ENCODE measurements around the gene RIMBP2.

RIMBP2 gene

DNA sequence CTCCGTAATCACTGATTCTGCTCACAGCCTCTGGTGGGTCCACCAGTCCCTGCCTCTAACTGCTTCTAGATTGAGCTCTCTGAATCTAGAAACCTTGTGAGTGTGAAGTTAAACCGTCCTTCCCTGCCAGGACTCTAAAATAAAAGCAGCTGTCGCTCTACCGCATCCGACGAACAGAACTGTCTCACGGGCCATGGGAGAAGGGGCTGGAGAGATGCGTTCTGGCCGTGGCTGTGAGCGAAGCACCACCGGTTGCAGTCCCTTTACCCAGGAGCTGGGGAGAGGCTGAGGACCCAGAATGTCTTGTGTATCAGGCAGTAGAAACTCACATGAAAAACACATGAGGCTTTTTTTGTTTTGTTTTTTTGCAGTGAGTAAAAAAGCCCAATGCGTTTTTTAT is 218.8 kb downstream of the RIMBP2 start:
- no peak for DNase-seq

DNA sequence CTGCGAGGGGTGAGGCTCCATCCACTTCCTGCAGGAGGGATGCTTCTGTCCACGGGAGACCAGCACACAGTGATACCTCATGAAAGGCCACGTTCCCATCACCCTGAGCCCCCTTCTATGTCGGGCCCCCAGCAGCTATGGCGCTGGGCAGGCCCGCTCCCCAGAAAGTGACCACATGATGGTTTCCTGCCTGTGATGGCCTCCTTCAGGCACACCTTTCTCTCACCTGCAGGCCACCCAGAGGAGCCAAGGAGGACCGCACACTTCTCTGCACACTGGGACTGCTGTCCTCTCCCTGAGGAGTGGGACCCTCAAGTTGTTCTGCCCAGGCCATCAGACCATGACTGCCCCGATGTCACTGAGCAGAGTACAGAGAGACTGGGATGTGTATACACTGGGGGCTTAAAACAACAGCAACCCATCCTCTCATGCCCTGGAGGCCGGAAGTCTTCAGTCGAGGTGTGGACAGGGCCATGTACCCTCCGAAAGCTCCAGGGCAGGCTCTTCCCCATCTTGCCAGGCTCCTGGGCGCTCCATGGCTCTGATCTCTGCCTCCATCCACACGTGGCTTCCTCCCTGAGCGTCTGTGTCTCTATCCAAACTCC is 219.5 kb downstream of the RIMBP2 start:
- DNase-seq = no peak

DNA sequence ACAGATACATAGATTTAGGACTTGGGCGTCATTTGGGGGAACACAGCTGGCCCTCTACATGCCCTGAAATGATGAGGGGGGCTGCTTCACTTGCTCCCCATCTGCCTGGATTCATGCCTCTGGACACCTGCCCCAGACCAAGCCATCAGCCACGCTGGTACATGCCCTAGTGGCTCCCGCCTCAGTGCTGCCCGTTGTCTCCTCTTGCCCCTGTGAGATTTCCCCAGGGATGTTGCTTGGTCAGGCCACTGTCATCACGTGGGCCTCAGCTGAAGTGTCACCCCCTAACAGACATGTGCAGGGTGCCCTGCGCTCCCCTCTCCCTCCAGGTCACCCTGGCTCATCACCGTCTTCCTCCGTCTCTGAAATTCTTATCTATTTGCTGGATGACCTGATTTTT is 220.9 kb downstream of the RIMBP2 start:
- DNase-seq = no peak

DNA sequence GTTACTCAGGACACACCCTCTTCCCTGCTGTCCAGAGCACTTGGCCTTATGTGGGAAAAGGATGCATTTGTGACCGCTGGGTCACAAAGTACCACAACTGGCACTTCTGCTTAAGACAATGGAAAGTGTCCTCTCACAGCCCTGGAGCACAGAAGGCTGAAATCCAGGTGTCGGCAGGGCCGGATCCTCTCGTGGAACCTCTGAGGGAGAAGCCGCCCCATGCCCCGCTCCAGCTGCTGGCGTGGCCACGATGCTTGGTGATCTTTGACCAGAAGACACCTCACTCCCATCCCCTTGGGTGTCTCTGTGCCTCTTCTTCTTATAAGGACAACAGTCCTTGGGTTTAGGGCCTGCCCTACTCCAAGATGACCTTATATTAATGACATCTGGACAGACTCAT is 221.4 kb downstream of the RIMBP2 start:
- no peak for DNase-seq

DNA sequence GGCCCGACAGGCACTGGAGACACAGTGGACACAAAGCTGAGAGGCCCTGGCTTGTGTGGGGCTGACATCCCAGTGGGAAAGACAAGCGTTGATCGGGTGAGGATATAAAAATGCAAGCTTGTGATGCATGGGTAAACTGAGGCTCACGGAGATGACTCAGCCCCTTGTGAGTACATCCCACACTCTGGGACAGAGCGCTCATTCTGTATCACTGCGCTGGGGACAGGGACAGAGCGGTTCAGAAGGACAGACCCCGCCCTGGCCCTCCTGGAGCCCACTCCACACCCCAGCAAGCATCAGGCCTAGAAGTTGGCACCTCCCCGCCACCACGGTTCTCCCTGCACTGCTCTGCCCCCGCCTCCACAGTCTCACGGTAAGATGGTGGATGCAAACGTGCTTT is 222.1 kb downstream of the RIMBP2 start:
- no peak for DNase-seq

DNA sequence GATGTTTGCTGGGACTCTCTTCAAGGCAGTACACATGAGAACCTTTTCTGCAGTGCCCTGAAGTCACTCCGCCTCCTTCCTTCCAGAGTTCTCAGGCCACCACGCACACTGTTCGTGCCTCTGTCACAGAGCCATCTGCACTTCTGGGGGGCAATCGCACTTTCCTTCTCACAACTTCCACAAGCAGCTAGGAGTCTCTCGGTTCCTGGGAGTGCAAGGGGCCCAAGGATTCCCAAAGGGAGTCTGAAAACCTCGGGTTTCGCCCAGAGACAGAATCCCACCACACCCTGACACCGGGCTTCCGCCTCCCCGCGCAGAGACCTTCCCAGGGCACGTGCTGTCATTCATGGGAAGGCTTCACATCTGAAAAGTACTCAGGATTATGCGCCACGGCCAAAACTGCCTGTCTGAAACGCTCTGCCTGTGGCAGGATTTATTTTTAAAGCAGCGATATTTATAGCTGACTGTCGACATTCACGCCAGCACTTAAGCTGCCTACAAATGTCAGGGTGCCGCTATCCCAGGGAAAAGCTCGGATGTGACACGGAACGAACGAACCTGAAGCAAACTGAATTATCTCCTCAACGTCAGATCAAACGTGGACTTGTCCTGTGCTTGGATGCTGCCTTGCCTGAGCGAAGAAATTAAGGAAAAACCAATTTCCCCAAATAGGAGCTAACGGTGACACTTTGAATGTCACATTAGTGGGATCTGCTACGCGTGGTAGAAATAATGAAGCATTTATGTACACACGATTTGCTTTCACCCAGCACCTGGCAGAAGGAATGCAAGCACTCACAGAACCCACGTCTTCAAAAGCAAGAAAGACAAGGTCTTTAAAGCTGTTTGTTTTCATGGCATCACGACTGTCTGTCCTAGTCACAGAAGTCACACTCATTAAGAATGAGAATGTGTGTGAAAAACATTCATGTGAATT is 224.4 kb downstream of the RIMBP2 start:
- DNase-seq = no peak

DNA sequence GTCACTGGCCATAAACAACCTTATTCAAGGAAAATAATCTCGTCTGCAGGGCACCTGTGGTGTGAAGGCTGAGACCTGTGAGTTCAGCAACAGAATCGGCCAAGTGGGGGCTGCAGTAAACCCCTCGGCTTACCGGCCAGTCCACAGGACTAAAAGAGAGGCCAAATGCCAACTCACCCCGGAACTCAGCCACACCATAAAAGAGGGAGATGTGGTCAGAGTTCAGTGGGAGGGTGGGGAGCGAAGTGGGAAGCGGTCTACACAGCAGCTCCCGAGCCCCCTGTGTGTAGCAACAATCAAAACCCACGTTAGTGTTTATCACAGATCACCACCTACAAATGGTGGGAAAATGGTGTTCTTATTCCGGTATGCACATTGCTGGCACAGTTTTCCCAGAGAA is 225.4 kb downstream of the RIMBP2 start:
- no peak for DNase-seq

DNA sequence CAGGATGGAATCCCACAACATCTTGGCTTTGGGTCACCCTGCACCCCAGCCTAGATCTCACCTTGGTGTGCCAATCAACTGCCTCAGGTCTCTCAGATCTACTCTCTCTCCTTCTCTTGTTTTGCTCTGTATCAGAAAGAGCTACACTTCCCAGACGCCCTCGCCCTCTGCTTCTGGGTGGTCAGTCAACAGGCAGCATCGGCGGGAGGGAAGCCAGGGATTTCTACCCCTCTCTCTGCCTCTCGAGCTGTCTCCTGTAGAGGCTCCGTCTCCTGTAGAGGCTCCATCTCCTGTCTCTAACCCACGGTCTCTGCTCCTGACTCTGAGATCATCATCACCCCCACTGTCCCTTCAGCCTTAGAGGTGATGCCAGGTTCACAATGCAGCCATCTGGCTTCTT is 226.8 kb downstream of the RIMBP2 start:
- no peak for DNase-seq

DNA sequence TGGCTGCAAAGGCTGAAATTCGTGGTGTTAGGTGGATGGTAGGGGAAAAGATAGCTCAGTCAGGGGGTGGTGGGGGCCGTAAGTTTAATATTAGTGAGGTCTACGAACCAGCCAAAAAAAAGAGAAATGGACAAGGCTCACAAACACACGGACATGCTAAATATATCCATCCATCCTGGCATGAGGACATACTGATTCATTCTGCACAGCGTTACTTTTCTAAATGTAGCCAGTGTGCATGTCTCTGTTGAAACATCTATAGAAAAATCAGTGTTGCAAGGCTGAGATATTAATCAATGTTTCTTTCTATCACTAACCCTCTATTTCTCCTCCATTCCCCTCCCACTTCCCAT is 227.8 kb downstream of the RIMBP2 start:
- no peak for DNase-seq

DNA sequence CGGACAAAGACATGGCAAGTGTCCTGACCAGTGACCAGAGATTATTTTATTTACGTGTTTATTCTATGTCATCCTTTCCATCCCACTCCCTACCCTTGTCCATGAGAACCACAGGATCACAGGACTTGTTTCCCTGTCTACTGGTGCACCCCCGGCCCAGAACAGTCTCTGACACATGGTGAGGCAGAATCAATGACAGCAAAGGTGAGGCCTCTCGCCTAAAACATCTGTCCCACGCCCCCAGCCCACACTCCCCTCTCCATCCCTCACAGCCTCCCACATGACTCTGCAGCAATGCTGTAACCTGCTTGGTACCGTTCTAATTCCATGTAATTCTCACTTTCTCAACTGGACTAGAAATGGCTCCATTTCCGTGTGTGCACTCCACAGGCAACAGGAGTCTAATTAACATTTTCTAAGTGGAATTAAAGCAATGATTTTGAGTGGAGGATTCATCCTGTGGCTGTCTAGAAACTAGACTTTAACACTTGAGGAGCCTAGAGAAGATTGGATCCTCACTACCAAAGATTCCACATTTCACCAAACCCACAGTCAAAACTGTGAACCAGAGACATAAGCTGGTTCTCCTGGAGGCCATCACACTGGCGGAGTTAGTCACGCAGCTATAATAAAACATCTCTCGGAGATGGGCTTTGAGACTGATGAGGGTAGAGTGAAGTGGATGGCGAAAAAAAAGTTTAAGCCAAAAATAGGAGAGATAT is 228.3 kb downstream of the RIMBP2 start:
- DNase-seq = no peak

DNA sequence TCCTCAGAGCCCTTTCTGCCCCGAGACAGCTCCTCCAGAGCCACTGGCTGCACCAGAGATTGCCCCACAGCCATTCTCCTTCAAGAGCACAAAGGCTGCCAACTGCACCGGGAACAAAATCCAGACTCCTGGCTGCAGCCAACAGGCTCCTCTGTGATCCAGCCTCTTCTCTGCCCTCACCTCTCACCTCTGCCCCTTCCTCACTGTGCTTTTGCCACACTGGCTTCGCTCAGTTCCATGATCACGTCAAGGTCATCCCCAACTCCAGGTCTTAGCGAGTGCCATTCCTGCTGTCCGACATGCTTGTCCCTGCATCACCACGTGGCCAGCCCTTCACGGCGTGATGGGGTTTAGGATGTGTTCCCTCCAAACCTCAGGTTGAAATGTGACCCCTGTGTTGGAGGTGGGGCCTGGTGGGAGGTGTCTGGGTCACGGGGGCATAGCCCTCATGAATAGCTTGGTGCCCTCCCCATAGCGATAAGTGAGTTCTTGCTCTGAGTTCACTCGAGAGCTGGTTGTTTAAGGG is 229.1 kb downstream of the RIMBP2 start:
- no peak for DNase-seq

DNA sequence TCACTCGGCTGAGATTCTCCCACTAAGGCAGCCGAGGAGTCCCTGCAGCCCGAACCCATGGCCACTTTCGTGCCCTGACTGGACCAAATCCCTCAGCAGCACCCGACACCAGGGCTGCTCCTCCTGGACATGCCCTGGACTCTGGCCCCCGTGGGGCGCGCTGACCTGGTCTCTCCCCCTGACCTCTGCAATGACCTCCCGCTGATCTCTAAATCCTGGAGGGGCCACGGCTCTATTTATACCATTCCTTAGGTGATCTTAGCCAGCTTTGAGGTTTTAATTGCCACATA is 230.0 kb downstream of the RIMBP2 start:
- no peak for DNase-seq

DNA sequence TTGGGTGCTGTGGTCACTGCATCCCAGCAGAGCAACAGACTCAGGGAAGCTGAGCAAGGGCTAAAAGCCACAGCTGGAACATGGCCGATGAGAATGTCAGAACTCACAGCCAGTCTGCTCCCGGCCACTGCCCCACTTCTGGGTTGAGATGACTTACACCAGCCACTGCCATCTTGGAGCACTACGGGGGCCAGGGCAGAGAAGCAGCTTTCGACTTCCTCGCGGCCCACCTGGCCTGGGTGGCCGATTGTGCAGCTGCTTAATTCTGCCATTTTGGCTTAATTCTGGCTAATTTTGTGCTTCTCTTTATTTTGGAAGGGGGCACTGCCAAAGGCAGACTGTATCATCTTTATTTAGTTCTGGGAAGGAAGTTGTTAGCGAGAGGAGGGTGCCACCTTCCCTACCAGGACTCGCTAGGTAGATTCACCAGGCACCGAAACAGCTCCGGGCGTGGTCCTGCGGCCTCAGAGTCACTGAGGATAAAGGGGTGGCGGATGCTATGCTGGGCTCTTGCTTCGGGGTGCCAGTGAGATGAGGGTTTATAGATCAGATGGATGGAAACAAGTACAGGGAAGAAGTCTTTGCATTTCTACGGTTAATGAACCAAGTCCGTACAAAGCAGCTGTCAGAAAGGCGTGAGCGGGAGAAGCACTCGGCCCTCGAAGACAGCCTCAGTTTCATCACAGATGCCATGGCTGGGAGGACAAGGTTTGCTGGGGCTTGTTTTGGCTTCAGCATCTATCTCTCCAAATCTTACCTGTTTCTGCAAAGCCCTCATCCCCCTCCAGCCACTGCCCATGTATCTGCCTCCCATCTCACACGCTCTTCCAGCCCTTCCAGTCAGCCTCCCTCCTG is 230.6 kb downstream of the RIMBP2 start:
- DNase-seq = no peak

DNA sequence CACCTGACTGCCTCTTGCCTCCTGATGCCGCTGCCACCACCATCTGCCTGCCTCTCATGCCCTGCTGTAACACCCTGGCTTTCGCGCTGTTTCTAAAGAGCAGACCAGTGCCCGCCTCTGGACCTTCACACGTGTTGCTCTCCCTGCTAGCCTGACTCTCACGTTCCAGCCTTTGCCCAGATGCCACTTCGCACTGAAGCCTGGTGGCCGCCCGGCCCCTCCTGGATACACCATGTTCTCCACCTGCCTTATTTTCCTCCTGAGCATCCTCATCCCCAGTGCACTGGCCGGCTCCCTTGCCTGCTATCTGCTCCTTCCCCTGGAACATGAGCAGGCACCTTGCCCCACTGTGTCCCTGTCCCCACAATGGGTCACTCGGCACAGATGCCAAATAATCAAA is 231.9 kb downstream of the RIMBP2 start:
- DNase-seq = no peak

DNA sequence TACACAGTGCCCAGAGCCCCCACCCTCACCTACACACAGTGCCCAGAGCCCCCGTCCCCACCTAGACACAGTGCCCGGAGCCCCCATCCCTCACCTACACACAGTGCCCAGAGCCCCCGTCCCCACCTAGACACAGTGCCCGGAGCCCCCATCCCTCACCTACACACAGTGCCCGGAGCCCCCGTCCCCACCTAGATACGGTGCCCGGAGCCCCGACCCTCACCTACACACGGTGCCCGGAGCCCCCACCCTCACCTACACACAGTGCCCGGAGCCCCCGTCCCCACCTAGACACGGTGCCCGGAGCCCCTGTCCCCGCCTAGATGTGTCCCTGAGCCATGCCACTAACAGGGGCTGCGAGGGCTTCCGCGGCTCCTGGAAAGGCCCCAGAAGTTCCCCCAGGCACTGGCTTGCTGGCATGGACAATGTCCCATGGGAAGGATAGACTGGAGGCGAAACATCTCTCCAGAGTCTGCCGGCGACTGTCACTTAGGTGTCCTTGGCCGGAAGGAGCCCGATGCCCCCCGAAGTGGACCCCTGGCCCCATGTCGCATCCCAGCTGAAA is 232.4 kb downstream of the RIMBP2 start:
- DNase-seq = no peak

DNA sequence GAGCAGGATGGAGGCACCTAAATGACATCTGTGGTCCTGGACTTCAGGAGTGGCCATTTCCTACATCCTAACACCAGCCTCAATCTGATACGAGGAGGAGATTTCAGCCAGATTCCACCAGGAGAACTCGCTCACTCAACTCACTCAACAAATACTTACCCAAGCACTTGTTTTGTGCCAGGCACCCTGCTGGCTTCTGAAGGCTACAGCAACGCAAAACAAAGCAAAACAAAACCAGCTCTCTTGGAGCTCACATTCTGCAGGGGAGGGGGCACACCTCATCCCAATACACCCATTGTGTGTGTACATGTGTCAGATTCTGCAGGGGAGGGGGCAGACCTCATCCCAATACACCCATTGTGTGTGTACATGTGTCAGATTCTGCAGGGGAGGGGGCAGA is 233.7 kb downstream of the RIMBP2 start:
- DNase-seq = no peak

DNA sequence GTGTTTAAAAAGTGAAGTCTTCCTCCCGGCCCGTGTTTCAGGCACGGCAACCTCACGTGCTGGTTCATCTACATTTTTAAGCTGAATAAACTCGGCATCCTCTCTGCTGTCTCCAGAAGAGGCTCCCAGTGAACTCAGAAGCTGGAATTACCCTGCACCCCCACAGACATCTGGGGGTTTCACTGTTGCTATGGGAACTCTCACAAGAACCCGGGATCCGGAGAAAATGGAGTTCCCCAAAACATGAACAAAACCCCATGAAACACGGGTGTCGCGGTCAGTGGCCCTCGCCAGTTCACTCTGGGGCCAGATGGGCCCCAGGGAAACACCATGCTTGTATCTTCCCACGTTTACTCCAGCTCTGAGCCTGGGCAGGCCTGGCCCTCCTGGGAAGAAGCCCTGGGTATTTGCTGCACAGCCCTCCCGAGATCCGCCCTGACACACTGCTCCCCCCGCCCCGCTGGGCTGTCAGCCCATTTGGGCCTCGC is 234.7 kb downstream of the RIMBP2 start:
- no peak for DNase-seq

DNA sequence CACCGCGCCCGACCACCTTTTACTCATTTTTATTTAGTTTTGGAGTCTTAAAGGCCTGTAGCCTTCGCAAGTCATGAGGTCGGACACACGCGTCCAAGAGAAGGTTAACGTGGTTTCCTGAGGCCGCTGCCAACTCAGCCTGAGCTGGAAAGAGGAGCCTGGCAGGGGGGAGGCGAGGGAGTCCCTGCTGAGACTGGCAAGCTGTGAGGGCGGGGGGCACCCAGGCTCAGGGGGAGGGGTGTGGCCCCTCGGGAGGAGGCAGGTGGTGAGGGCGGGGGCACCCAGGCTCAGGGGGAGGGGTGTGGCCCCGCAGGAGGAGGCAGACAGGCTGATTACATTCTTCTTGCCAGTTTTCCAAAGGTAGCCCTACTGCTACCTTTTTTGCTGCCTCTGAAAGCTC is 235.2 kb downstream of the RIMBP2 start:
- no peak for DNase-seq

DNA sequence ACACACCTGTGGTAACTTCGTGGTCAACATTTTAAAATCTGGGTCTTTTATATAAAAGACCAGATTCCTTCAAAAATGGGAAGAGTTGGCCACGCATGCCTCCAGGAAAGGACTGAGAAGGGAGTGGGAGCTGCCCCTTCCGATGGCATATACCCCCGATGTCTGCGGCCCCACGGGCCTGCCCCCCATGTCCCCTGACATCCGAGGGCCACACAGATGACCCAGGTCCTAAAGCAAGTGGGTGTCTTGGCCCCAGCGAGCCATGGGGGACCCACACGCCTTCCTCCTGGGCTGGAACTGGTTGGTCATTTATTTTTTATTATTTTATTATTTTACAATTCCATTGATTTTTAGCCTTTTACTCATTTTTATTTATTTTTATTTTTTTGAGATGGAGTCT is 235.9 kb downstream of the RIMBP2 start:
- DNase-seq = no peak

DNA sequence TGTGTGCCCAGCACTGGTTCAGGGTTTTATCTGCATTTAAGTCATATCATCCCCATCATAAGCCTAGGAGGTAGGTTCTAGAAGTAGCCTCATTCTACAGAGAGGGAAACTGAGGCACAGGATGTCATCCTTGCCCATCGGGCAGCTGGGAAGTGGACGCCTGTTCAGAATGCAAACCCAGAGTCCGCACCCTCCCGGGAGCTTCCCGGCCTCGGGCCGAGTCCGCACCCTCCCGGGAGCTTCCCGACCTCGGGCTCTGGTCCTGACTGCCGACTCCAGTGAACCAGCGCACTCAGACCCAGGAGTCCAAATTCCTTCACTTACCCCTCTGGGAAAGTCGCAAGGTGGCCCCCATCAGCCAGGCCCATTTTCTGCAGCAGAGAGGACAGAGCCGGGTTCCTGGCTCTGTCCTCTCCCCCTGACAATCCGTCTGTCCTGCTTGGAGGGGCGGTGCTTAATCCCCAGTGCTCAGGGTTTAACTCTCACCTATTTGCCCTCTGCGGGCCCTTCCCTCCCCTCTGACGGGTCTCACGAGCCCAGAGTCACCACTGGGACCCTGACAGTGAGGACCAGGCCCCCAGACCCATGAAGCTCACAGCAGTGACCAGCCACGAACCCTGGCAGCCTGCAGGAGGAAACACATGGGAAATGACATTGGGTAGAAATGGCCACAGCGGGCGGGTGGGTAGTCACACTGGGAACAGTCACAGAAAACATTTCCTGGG is 236.5 kb downstream of the RIMBP2 start:
- DNase-seq = no peak

DNA sequence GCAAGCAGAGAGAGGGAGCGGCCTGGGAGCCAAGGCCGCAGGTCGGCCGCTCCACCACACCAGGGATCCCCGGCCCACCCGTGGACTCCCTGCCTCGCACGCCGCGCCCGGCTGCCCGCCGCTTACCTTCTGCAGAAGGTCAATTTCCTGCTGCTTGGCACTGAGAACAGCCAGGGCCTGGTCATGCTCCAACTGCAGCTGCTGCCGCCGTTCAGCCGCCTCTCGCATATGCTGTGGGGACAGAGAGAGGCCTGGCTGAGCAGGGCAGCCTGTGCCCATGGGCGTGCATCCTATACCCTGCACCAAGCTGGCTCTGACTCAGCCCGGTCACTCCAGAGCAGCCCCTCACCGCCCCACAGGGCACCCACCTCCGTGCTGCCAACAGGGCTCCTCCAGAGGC is 237.3 kb downstream of the RIMBP2 start:
- DNase-seq = no peak

DNA sequence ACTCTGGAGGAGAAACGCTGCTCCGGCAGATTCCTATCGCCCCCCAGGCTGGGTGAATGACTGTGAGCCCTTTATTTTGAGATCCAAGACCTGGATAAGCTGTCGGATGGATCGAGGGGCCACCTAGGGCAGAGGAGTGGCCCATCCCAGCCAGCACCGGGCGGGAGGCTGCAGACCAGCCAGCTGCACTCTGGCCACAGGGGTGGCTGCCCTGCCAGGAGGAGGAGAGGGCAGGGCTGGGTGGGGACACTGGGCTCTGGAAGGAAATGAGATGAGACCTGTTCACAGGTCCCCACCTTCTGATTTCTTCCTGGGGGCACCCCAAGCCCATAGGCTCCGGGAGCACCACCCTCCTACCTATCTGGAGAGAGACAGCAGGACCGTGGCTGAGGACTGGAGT is 238.4 kb downstream of the RIMBP2 start:
- DNase-seq = no peak
